GM19043 (cell line): ENCODE results near the gene SEMA6C.

Experiments used
- ATAC-seq: cut with Tn5 transposase; IDR thresholded peaks from one replicate; pipeline ENCODE4 v1.9.1; 2021; ENCODE audit warnings: low read depth; ENCODE audit not compliant: unreplicated experiment

The SEMA6C gene

GRCh38 chr1:151164732-151165280 lies 18.4 kb upstream of the SEMA6C start:
- ATAC-seq: no peak

DNA sequence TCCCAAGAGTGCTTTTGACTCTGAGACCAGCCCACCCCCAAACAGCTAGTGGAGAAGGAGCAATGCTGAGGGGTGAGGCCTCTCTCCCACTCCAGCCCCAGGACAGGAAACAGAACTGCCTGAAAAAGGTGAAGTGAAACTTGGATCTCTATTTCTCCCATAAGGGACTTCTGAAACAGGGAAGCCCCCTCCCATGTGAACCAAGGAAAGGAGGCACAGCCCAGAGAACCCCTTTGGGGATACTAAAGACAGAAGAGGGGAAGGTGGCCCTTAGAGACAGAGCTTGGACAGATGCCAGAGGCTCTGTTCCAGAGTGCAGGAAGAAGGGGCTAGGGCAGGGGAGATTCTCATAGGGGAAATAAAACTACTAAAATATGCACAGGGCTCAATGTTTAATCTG lies 12.9 kb upstream of the SEMA6C start:
- ATAC-seq: no peak

GRCh38 chr1:151158751-151159251 lies 12.4 kb upstream of the SEMA6C start:
- ATAC-seq: no peak

GRCh38 chr1:151158326-151158725 lies 11.9 kb upstream of the SEMA6C start:
- no peak for ATAC-seq

DNA sequence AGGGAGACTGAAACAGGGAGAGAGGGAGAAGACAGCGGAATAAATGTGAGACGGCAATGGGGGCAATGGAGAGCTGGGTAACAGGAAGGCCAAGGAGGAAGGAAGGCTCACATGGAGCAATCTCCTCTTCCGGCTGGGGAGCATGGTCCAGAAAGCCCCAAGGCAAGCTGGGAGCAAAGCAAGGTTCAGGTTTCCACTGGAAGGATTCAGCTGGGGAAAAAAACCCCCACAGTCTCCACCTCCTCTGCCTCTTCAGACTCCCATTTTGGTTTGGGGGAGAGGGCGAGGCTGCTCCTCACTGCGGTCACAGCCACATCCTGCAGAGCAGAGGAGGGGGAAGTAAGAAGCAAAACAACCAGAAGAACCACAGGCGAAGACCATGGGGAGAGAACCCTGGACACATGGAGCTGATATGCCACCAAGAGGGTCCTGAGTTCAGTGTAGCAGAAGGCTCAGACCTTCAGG lies 10.7 kb upstream of the SEMA6C start:
- ATAC-seq: no peak

DNA sequence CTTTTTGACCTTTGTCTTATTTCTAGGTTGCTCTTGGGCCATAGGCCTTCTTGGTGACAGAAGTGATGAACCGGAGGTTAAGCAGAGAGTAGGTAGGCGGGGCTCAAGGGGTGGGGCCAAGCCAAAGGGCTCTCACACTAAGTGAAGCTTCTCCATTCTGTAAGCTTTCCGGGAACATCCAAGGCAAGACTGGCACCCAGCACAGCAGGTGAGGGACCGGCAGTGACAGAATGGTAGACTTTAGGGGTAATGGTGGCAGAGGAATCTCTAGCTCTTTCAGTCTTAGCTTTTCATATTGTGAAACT lies 10.0 kb upstream of the SEMA6C start, which contains the start of gene TNFAIP8L2:
Gene TNFAIP8L2, plus strand, starts transcription at position 135 of the 305 bp plus-strand sequence. CDS start 2,049 bp downstream, outside the sequence.
- ATAC-seq: peak; percentile 60

GRCh38 chr1:151147665-151148064 lies 1.2 kb upstream of the SEMA6C start:
- no peak for ATAC-seq

- ATAC-seq: no peak
Measured at GRCh38 chr1:151147132-151147503, 687 bp upstream of the SEMA6C start.

- no peak for ATAC-seq
Measured at GRCh38 chr1:151146072-151146411, 389 bp downstream of the SEMA6C start.

GRCh38 chr1:151145304-151146071 lies 943 bp downstream of the SEMA6C start:
- no peak for ATAC-seq

GRCh38 chr1:151144474-151145303 lies 1.7 kb downstream of the SEMA6C start:
- ATAC-seq: no peak

- ATAC-seq: no peak
Measured at GRCh38 chr1:151143986-151144385, 2.4 kb downstream of the SEMA6C start.

DNA sequence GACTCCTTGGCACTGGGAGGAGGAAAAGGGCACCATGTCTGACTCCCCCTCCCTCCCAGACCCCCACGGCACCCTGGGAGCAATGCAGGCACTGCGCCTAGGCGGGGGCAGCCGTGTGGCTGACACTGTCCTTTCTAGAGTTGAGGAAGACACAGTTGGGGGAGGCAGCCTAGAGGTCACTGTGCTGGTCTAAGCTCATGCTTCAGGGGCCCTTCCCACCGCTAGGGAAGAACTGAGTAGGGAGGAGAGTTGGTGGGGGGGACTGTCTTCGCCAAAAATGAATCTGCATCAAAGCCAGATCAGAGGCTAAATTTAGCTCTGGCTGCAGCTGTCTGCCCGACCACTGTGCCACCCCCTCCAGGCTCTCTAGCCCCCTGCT lies 3.4 kb downstream of the SEMA6C start:
- no peak for ATAC-seq

GRCh38 chr1:151142411-151143056 lies 3.9 kb downstream of the SEMA6C start:
- no peak for ATAC-seq

GRCh38 chr1:151137789-151138188 lies 8.6 kb downstream of the SEMA6C start:
- ATAC-seq: no peak

DNA sequence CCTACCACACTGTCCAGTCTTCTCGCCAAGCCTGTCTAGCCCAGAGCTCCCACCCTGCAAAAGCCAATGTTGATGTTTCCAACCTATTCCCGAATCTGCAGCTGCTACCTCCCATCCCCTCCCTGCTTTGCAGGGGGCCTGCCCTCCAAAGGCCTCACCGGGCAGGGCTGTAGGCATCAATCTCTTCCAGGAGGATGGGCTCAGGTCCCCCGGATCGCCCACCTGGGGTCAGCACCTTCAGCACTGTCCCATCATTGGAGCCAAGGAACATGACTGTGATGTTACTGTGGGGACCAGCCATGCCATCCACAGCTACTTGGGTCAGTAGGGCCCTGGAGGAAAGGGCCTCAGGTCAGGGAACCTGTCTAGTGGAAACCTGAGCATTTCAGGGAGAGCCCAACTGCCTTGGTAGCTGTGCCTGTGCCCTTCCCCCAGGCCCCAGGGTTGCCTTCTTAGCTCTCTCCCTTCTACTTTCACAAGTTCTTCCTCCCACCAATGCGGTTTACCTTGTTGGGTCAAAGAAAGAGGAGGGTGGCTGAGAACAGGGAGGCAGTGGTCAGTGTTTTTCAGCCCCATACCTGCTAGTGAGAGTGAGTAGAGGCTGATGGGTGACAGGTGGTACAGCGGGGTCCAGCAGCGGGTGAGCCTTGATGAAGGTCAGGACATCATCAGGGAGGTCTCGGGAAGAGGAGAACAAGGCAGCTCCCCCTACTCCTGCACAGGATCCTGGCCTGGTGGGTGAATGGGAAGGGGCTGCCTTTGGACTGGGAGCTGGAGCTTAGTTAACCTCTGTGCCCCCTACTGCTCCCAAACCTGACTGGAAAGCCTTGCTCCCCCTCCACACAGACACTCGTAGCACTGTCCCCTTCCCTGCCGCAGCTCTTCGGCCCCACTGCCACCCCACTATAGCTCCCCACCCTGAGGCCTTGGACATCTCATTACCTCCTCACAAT lies 10.7 kb downstream of the SEMA6C start:
- ATAC-seq: no peak

- no peak for ATAC-seq
Measured at GRCh38 chr1:151134991-151135390, 11.4 kb downstream of the SEMA6C start.

- no peak for ATAC-seq
Measured at GRCh38 chr1:151134396-151134795, 12.0 kb downstream of the SEMA6C start.

DNA sequence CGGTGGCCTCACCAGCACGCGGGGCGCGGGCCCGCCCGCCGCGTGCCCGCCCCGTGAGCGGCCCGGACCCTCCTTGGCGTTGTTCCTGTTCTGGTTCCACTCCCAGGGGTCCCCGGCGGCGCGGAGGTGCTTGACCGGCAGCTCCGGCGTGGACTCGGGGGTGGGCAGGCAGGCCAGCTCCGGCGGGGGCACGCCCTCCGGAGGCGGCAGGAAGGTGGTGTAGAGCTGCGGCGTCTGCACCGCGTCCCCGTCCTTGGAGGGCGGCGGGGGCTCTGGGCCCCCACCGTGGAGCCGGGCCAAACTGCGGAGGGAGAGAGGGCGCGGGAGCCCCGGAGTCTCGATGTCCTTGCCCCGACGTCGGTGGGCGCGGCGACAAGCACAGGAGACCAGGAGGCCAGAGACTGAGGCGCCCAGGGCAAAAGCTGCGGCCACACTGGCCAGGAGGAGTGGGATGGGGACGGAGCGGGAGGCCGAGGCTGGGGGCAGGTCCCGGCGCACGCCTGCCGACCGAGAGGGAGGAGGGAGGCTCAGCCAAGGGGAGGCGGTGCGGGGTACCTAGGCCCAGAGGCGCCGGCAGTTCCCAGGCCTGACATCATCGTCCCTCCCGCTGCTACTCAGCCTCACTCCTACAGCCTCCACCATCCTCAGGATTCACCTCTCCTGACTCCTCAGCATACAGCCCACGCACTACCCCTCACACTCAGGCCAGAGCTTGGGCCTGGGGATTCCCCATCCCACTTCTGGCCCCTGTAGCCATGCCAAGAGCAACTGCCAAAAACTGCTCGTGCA lies 13.2 kb downstream of the SEMA6C start:
- no peak for ATAC-seq
